Sigmoid colon (tissue), 4 donors: ENCODE data around the gene ADCY5.

Experiments used
- CTCF ChIP-seq, 4 experiments: fragments of 450-650 bp in 3 of 4; fragments of 200-600 bp in 1 of 4; IDR thresholded peaks; one replicate each; pipeline ENCODE4 v1.5.1; 2016 to 2019; ENCODE audit warnings: antibody characterized with exemption in 4 of 4, mild to moderate bottlenecking in 3 of 4, moderate library complexity in 2 of 4
- POLR2A ChIP-seq, 2 donors: fragments of 450-650 bp; IDR thresholded peaks; one replicate each; pipeline ENCODE4 v1.6.1; 2016; ENCODE audit warnings: antibody characterized with exemption in 2 of 2, mild to moderate bottlenecking in 2 of 2, moderate library complexity in 2 of 2
- POLR2AphosphoS5 ChIP-seq, 4 donors: sonication (generic); formaldehyde crosslinking; IDR thresholded peaks; one replicate each; pipeline ENCODE4 v1.6.1; 2017; ENCODE audit warnings: antibody characterized with exemption in 4 of 4

GRCh38 chr3:123317716-123318115 lies 131.2 kb downstream of the ADCY5 start:
- TF ChIP-seq CTCF (IDR thresholded peaks at IDR 0.05) (no peak), POLR2AphosphoS5 (IDR thresholded peaks at IDR 0.05) (no peak), POLR2A (IDR thresholded peaks at IDR 0.05) (no peak)
